OCI-M2 (cell line): ENCODE results near the gene BPTF.
"Not testable (repeated sequence)": the region's sequence is repeated elsewhere in the genome, so short reads cannot be mapped to it uniquely, and the experiment has no call there.

Experiments used
- DNase-seq: peaks from one replicate; lab custom pipeline; 2025; ENCODE audit not compliant: unreplicated experiment; lab: John Stamatoyannopoulos, UW

The BPTF gene

DNA sequence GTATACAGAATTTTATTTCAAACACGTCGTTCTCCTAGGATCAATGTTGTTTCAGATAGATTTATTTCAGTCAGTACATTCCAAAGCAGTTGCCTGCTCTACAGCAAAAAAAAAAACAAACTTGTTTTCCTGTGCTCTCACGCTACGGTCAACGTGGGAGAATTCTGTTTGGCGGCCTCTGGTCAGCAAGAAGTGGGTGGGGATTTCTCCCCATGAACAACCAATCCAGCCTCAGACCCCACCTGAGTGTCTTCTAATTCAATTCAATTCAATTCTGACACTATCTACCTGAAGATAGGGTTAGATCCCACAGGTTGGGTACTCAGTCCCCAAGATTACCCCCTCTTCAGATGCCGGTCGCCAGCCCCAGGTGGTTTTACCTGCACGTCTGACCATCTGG, 148.9 kb downstream of the BPTF start:
- no peak for DNase-seq

DNA sequence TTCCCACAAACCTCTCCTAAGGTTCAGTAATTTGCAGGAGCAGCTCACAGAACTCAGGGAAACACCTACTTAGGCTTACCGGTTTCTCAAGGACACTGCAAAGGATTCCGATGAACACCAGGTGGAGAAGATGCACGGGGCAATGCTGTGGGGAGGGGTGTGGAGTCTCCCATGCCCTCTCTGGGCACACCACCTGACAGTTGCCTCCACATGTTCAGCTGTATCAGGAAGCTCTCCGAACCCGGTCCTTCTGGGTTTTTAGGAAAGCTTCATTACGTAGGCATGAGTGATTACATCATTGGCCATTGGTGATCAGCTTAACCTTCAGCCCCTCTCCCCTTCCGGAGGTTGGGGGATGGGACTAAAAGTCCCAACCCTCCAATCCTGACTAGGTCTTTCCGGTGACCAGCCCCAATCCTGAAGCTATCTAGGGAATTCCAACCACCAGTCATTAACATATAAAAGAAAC, 149.3 kb downstream of the BPTF start:
- no peak for DNase-seq

DNA sequence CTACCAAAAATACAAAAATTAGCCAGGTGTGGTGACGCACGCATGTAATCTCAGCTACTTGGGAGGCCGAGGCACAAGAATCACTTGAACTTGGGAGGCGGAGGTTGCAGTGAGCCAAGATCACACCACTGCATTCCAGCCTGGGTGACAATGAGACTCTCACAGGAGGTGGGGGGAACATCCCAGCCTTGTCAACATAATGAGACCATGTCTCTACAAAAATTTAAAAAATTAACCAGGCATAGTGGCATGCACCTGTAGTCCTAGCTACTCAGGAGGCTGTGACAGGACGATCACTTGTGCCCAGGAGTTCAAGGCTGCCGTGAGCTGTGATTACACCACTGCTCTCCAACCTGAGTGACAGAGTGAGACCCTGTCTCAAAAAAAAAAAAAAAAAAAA, 151.0 kb downstream of the BPTF start:
- DNase-seq, result not testable (repeated sequence)

DNA sequence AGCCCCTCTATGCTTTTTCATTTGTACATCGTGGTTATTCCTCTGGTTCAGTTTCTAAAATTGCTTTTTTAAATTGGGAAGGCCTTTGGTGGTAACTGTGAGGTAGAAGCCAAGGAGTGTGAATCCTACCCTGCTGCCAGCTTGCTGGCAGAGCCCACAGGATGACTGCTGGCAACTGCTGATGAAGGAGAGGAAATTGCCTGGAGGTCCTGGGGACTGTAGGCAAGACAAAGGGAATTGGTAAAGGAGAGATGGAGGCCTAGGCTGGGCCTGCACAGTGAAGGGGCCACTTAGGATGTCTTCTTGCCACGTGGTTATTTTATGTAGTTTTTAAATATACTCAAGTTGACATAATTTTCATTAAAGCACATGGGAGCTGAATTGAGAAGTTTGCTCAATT, 155.2 kb downstream of the BPTF start:
- no peak for DNase-seq

DNA sequence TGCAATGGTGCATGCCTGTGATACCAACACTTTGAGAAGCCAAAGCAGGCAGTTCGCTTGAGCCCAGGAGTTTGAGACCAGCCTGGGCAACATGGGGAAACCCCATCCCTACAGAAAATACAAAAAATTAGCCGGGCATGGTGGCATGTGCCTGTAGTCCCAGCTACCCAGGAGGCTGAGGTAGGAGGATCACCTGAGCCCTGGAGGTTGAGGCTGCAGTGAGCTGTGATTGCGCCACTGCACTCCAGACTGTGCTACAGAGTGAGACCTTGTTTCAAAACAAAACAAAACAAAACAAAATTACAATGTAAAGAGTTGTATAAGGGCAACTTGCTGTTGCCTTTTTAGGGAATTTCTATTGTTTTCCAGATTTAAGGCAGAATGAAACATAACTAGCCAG, 155.6 kb downstream of the BPTF start:
- not testable (repeated sequence) for DNase-seq

DNA sequence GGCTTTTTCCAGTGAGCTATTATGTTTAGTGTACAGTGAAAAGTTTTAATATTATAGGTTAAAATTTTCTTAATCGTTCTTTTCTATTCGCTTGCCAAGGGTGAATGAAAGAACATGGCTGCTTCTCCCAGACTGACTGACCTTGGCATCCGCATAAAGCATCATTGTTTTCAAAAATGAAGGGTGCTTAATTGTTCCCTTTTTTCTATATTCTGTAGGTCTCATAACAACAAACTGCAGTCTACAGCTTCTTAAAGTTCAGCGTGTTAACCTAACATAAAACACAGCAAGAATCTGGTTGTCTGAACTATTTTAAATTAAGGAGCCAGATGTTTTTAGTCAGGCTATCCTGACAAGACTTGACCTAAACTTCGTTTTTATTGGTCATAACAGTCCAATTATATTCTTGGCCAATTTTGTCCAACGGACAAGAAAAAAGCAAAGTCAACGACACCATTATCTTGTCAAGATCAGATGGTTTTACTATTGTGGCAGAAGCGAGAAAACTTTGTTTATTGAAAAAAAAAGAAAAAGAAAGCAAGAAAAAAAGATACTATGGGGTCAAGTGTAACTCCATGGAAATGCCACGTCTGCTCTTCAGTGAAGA, 156.8 kb downstream of the BPTF start:
- DNase-seq, result no peak

DNA sequence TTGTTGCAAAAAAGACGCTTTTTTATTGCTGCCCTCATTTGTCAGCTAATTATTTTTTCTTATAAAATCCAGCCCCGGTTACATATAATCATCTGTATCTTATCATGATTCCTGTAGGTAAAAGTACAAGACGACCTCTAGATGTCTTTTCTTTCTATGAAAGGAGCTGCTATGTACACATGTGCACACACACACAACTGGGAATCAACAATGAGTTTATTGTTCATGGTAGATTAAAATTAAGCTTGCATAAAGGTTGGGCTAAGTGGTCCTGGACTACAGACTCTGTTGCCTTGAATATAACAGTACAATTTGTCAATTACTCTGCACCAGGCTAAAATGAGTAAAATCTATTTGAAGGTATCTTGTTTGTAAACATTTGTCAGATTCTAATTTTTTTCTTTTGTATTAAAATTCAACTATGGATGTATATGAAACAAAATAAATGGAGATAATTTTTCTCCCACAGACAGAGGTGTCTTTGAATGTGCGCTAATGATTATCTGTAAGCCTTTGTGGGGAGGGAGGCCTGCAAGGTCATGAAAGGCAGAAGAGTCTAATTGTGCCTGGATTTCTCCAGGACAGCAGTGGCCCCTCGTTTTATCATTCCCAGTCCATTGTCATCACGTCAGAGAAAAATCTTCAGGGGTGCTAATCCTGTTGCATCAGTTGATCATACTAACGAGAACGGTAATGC, 157.5 kb downstream of the BPTF start:
- no peak for DNase-seq

DNA sequence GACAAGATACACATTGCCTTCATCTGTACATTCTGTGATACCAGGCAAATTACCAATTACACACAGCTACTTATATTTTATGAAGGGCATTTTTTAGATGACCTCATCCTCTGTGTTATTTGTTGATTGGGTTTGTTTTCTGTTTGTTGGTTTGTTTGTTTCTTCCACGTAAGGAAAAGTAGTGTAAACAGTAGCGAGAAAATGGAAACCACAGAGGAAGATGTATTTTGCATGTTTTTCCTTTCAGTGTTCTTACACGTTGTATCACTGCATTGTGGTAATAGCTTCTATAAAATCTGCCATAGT, 158.0 kb downstream of the BPTF start:
- no peak for DNase-seq

DNA sequence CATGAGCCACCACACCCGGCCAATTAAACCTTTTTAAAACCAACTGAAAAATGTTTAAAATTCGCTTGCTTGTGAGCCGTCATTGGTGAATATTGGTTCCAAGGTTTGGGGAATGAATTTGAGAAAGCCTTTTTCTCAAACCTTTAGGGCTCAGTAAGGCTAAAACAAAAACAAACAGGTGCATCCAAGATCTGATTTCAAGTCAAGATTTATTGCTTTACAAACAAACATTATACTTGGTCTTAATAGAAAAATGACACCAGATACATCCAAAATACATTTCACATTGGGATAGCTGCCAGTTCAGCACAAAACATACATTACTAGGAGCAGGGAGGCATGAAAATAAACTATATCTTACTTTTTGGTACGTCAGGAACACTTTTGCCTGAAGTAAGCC, 165.6 kb downstream of the BPTF start:
- no peak for DNase-seq

DNA sequence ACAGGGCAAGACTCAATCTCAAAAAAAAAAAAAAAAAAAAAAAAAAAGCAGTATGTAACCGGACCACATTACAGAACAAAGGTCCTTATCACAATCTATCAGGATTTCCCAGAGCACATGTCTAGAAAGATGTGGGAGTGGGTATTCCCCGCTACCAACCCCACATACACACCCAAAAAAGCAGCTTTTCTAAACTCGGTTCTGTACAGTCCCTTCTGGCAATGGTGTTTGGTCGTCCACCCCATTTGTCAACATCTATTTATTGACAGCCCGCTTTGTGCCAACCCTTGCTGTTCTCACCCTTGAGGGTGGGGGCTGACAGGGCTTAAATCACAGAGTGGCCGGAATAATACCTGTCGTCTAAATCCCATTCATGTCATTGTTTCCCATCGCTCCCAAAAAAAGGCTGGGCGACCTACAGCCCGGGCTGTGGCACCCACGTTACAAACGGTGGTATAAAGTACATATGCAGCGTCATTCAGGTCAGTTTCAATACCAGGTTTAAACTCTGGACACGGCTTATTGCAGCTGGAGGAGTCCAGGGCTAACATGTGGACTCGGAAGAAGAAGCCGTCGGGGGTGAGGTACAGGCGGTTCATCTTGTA, 167.3 kb downstream of the BPTF start:
- DNase-seq, result no peak

DNA sequence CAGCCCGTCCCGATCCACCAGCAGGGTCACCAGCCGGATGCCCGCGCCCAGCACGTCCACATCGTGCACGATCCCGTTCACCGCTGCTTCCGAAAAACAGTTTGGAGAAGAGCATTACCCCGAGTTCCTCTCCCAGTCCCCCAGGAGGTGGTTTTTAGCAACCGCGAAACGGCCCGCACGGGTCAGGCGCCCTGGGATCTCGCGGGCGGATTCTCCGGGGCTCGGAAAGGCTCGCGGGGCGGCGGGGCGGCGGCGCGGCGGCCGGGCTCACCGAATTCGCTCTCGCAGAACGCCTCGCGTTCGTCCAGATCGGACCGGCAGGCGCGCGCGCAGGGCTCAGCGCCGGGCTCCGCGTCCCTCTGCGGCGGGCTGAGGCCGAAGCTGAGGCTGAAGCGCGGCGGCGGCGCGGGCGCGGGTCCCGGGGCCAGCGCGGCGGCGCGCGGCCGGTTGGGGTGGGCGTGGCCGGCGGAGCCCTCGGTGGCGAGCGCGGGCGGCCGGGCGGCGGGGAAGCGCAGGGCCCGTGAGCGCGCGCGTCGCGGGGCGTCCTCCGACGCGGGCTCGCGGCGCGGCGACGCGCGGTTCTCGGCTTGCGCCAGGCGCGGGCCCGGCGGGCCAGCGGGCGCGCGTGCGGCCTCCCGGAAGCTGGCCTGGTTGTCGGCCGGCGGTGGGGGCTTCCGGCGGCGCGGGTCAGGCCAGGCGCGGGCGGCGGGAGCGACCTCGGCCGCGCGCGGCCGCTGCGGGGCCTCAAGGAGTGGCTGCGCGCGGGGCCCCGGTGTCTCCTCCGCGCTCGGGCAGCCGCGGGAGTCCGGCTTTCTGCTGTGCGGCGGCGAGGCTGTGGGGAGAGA, 168.1 kb downstream of the BPTF start:
- DNase-seq, result no peak

DNA sequence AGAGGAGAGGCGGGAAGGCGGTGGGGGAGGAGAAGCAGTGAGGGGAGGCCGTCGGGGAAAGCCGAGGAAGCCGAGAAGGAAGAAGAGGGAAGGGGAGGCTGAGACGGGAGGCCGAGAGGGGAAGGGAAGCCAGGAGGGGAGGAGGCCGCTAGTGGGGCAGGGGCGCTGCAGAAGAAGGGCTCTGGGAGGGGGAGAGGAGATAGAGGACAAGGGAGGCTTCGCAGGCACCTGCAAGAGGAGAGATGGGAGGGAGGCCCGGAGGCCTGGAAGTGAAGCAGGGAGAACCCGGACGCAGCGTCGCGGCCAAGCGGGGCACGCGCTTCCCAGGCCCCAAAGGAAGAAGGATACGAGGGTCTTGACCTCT, 168.7 kb downstream of the BPTF start:
- no peak for DNase-seq

DNA sequence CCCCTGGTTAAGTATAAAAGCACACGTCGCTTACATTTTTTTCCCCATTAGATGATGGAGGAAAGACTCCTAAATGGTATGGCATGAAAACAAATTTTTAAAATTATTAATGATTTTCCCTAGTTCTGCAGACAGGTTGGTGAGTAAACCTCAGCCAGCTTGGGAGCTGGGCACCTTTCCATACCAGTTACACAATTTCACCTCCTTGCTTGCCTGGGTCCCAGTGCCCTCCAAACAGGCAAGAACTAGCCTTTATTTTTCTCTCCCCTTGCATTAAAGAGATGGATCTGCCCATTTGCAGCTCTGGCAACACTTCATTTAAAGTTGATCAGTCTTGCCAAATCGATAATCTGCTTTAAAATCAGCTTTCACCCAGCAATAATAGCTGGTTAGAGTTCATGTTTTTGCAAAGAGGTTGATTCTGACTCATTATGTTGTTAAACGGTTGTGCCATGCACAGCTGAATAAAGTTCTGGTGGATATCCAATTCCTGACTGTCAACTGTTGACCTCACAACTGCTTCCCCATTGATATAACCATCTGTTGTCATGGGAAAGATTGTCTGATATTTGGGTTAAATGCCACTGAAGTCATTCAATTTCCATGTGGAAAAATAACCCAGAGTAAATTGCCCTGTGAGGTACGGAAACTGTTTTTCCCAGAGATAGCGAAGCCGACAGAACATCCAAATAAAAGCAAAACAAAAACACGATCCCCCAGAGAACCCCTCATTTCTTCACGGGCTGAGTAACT, 169.7 kb downstream of the BPTF start:
- DNase-seq, result no peak

DNA sequence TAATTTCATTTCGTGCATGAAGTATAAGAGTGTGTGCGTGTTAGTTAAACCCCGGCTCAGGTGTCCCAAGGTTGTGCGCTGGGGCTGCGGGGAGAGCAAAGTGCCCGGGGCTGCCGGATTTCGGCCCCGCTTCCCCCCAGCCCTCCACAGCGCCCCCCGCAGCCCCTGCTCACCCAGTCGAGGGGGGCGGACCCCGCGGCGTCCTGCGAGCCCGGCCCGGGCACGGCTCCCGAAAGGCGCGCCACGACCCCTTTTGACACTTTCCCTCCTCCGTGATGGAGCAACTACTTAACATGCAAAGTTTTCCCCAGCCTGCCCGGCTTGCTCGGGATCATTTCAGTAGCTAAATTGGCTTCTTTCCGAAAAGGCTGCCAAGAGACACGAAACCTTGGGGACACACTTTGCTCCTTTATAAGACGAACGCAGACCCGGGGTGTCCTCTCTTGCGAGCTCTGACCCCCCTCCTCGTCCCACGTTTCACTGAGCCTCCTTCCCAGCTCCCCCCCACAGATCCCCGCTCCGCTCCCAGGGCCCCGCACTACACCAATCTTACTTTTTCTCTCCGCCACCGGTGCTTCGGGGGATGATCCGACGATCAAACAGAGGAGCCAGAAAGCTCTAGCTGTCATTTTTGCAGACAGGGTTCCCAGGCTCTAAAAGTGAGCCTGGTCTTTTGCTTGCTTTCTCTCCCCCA, 170.4 kb downstream of the BPTF start:
- no peak for DNase-seq

DNA sequence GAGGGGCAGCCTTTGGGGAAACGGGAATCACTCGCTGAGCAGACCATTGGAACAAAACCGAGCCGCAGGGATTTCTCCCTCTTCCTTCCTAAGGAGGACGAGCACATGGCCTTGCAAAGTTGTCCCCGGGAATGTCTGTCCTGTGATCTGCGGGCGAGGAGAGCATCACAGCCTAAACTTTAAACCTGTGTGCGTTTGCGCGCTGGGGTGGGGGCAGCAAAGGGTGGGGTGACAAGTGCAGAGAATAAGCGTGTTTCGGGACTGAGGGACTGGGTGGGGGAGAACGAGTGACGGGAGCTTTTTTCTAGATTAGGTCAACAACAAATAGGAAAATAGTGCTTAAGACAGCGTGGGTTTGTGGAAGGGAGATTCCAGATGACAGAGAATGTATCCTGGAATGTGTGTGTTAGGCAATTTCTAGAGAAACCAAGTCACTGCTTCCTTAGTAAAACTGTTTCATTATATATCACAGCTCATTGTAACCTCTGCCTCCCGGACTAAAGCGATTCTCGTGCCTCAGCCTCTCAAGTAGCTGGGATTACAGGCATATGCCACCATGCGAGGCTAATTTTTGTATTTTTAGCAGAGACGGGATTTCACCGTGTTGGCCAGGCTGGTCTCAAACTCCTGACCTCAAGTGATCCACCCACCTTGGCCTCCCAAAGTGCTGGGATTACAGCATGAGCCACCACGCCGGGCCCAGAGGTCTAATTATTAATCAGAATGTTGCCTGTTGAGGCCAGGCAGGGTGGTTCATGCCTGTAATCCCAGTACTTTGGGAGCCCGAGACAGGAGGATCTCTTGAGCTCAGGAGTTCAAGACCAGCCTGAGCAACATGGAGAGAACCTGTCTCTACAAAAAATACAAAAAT, 171.2 kb downstream of the BPTF start, which contains the start of gene C17orf58:
Gene C17orf58 (minus strand): TSS at position 169 of the 871 bp plus-strand sequence. CDS start 271 bp downstream, outside the sequence.
- DNase-seq, result not testable (repeated sequence)

DNA sequence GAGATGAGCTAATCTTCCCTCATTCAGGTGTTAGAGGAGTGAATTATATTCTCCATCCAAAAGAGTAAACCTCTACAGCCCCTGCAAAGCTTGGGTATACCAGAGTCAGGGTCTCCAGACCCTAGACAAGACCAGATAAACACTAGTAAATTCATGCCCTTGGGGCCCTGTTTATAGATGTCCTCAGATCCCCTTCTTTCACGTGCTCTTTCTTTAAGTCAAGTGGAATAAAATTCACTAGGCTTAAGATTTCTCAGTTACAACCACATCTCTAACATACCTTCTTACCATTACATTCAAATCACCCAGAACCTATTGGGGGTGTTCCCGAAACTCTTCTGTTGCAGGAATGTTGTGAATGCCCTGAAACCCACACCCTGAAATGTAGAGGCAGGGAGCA, 173.2 kb downstream of the BPTF start:
- no peak for DNase-seq

DNA sequence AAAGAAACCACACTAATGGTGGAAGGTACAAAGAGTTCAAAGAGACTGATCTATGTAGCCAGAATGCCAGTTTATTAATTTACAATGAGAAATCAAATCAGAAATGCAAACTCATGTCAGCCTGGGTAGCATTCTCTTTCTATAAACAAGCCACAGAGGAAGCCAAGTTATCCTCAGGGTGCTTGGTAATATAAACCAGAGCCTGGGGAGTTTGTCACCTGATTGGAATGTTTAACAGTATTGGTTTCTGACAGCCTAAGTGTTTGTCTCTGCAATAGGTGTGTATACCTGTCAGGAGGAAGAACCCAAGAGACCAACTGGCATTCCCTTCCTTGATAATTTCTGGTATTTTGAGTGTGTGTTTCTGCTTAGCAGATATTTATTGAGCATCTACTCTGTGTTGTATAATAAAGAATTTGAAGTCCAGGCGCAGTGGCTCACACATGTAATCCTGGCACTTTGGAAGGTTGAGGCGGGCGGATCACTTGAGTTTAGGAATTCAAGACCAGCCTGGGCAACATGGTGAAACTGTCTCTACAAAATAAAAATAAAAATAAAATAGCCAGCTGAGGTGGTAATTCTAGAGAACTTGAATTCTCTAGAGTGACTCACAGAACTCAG, 174.1 kb downstream of the BPTF start:
- DNase-seq, result no peak

DNA sequence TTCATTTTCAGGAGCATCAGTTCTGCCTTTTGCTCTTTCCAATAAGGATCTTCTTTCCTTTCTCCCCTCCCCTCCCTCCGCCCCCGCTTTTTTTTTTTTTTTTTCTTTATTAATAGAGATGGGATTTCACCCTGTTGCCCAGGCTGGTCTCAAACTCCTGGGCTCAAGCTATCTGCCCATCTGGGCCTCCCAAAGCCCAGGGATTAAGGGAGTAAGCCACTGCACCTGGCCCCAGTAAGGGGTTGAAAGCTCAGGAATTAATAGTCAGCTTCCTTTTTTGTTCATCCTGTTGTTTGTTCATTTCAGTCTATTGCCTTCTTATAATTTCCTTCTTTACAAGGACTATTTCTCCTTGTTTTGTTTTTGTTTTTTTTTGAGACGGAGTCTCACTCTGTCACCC, 178.9 kb downstream of the BPTF start:
- DNase-seq, result no peak

DNA sequence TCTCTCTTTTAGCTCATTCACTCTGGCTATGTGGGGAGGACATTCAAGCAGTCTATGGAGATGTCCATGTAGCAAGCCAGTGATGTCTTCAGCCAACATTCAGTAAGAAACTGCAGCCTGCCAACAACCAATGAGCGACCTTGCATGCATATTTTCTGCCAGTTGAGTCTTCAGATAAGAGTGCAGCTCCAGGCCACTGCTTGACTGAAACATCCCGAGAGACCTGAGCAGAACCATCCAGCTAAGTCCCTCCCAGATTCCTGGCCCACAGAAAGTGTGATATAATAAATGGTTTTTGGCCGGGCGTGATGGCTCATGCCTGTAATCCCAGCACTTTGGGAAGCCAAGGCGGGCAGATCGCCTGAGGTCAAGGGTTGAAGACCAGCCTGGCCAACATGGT, 181.5 kb downstream of the BPTF start:
- no peak for DNase-seq
